Measurements from ENCODE around the gene PRR20G. TPM values are rescaled to one million over a fixed set of nuclear protein-coding genes. Genes with fewer than 3 reads are reported as not detected.

Gene PRR20G
- not detected in 2 replicates for total RNA-seq

GRCh38 chr3:127287840-127288239, at the start of gene PRR20G:
Gene PRR20G, minus strand, starts transcription at chr3:127288046. Its CDS starts 681 bp downstream, at chr3:127287365.

Other genes starting within 250 kb of the PRR20G start
- gene PRR23E, start 94.9 kb downstream of the PRR20G start, total RNA-seq = not detected in 2 replicates

Data from nasal cavity respiratory epithelium epithelial cell of viscerocranial mucosa (primary cell).